Upper lobe of left lung (tissue), 6 donors: Measurements from ENCODE around the gene PVALB. TPM values are rescaled to one million over a fixed set of nuclear protein-coding genes. Genes with fewer than 3 reads are reported as not detected.

Experiments
- ATAC-seq, 2 donors: fragments of 200-7000 bp; cut with Tn5 transposase; one replicate each; pipeline ENCODE4 v1.9.1; 2022; ENCODE audit warnings: mild to moderate bottlenecking in 2 of 2, moderate library complexity in 2 of 2; ENCODE audit not compliant: low FRiP score in 2 of 2
- DNase-seq, 2 donors: peaks; one replicate each; pipeline ENCODE4 v3.0.0-alpha.2; 2019 to 2020
- H3K27ac ChIP-seq, 4 donors: fragments of 200-600 bp; sonication (generic); one replicate each; pipeline ENCODE4 v1.5.1; 2016 to 2019
- H3K27me3 ChIP-seq, 4 donors: fragments of 200-600 bp; sonication (generic); one replicate each; pipeline ENCODE4 v1.5.1; 2017 to 2019
- H3K36me3 ChIP-seq, 4 donors: fragments of 200-600 bp; sonication (generic); one replicate each; pipeline ENCODE4 v1.5.1; 2016 to 2019
- H3K4me1 ChIP-seq, 4 donors: fragments of 200-600 bp; sonication (generic); one replicate each; pipeline ENCODE4 v1.5.1; 2018 to 2019
- H3K4me3 ChIP-seq, 4 donors: fragments of 200-600 bp; sonication (generic); one replicate each; pipeline ENCODE4 v1.5.1; 2017 to 2019; ENCODE audit warnings: mild to moderate bottlenecking in 2 of 4, moderate library complexity in 1 of 4
- H3K9me3 ChIP-seq, 4 donors: fragments of 200-600 bp; sonication (generic); one replicate each; pipeline ENCODE4 v1.5.1; 2018 to 2019
- CTCF ChIP-seq, 6 experiments: fragments of 450-650 bp in 4 of 6; fragments of 200-600 bp in 2 of 6; sonication (generic) in 2 of 6; IDR thresholded peaks; one replicate each; pipeline ENCODE4 v1.5.1; 2016 to 2019; ENCODE audit warnings: antibody characterized with exemption in 6 of 6
- EP300 ChIP-seq, 4 donors: sonication (generic); formaldehyde crosslinking; IDR thresholded peaks; one replicate each; pipeline ENCODE4 v1.5.1; 2017; ENCODE audit warnings: antibody characterized with exemption in 4 of 4, control low read depth in 2 of 4
- POLR2A ChIP-seq, 4 donors: fragments of 450-650 bp; IDR thresholded peaks; one replicate each; pipeline ENCODE4 v1.5.1; 2016 to 2017; ENCODE audit warnings: antibody characterized with exemption in 4 of 4, mild to moderate bottlenecking in 2 of 4
- POLR2AphosphoS5 ChIP-seq, 2 donors: sonication (generic); formaldehyde crosslinking; IDR thresholded peaks; one replicate each; pipeline ENCODE4 v1.5.1; 2017; ENCODE audit warnings: antibody characterized with exemption in 2 of 2
- WGBS, 2 donors: methylation state at CpG; one replicate each; pipeline ENCODE4 v1.1.5; 2017 to 2018; 5-methylcytosine and 5-hydroxymethylcytosine counted together
- total RNA-seq, 6 donors: library from RNA; depleted of rRNA in 4 of 6; stranded (reverse); fragments of >200 nt in 4 of 6; gene quantifications; one replicate each; pipeline versions ENCODE4 v1.1.0 to v1.2.1, GENCODE V29; 2016 to 2021
- donor health status: DM: no; HTN: no; CAD: no; lungs with moderate emphysema.
- donor health status: DM: no; HTN: yes; CAD: no; lungs with severe emphysema.

Gene PVALB
- total RNA-seq, 6 donors from 2014 or later: 1.5 to 3.3 (median 1.8) TPM; not detected in 3

- DNase-seq (no peak), ATAC-seq (no peak)
- no peaks in the 10 kb centered on the region for H3K9me3 ChIP-seq
- 90 to 94% methylated on average over 6 of the region's 6 CpGs for WGBS, 2 donors
- no peaks in the 10 kb centered on the region for H3K27me3 ChIP-seq
- peaks cover 0 to 4% (median 0%) of the 10 kb centered on the region in 4 donors for H3K4me1 ChIP-seq
- no peak overlapping the region for H3K4me3 ChIP-seq
- no peak overlapping the region for H3K27ac ChIP-seq
- TF ChIP-seq POLR2AphosphoS5 (IDR thresholded peaks at IDR 0.05) (no peak), POLR2A (IDR thresholded peaks at IDR 0.05) (no peak), EP300 (IDR thresholded peaks at IDR 0.05) (no peak), CTCF (IDR thresholded peaks at IDR 0.05) (no peak)
- H3K36me3 ChIP-seq: no peaks in the 10 kb centered on the region
Observed at GRCh38 chr22:36809351-36809750, 7.5 kb downstream of the PVALB start.

GRCh38 chr22:36808721-36809344 lies 8.0 kb downstream of the PVALB start:
- DNase-seq (no peak), ATAC-seq (no peak)
- no peak for TF ChIP-seq EP300 (IDR thresholded peaks at IDR 0.05)
- TF ChIP-seq POLR2AphosphoS5 (IDR thresholded peaks at IDR 0.05): no peak
- TF ChIP-seq CTCF (IDR thresholded peaks at IDR 0.05): no peak
- Histone ChIP-seq H3K36me3 (no peaks in the 10 kb centered on the region), H3K4me3 (no peak overlapping the region), H3K27me3 (no peaks in the 10 kb centered on the region), H3K27ac (no peak overlapping the region), H3K4me1 (peaks cover 0 to 4% (median 0%) of the 10 kb centered on the region in 4 donors), H3K9me3 (no peaks in the 10 kb centered on the region)
- WGBS, 2 donors: 22 to 47% methylated on average over 1 of the region's 1 CpG

GRCh38 chr22:36807627-36808026 lies 9.2 kb downstream of the PVALB start:
- no peaks in the 10 kb centered on the region for H3K27me3 ChIP-seq
- H3K4me3 ChIP-seq: no peak overlapping the region
- peaks cover 0 to 4% (median 0%) of the 10 kb centered on the region in 4 donors for H3K4me1 ChIP-seq
- H3K27ac ChIP-seq: no peak overlapping the region
- no peaks in the 10 kb centered on the region for H3K36me3 ChIP-seq
- 67 to 74% methylated on average over 7 of the region's 7 CpGs for WGBS, 2 donors
- ATAC-seq (peak in 1 of 2 donors; percentile 28), DNase-seq (peak in 1 of 2 donors; percentile 47)
- no peaks in the 10 kb centered on the region for H3K9me3 ChIP-seq
- TF ChIP-seq POLR2A (IDR thresholded peaks at IDR 0.05) (no peak), CTCF (IDR thresholded peaks at IDR 0.05) (no peak), EP300 (IDR thresholded peaks at IDR 0.05) (no peak), POLR2AphosphoS5 (IDR thresholded peaks at IDR 0.05) (no peak)

GRCh38 chr22:36806835-36807234 lies 10.0 kb downstream of the PVALB start:
- no peaks in the 10 kb centered on the region for H3K36me3 ChIP-seq
- no peak overlapping the region for H3K27ac ChIP-seq
- no peaks in the 10 kb centered on the region for H3K9me3 ChIP-seq
- H3K4me3 ChIP-seq: no peak overlapping the region
- ATAC-seq (no peak), DNase-seq (no peak)
- no peak for TF ChIP-seq EP300 (IDR thresholded peaks at IDR 0.05)
- TF ChIP-seq POLR2AphosphoS5 (IDR thresholded peaks at IDR 0.05): no peak
- H3K27me3 ChIP-seq: no peaks in the 10 kb centered on the region
- peaks cover 0 to 4% (median 0%) of the 10 kb centered on the region in 4 donors for H3K4me1 ChIP-seq
- WGBS, 2 donors: 45 to 55% methylated on average over 6 of the region's 6 CpGs

- WGBS, 2 donors: 74 to 80% methylated on average over 1 of the region's 1 CpG
- Histone ChIP-seq H3K4me1 (peaks cover 0 to 4% (median 0%) of the 10 kb centered on the region in 4 donors), H3K9me3 (no peaks in the 10 kb centered on the region), H3K4me3 (no peak overlapping the region), H3K36me3 (no peaks in the 10 kb centered on the region), H3K27ac (no peak overlapping the region), H3K27me3 (no peaks in the 10 kb centered on the region)
- no peak for ATAC-seq
- TF ChIP-seq POLR2A (IDR thresholded peaks at IDR 0.05): no peak
- no peak for TF ChIP-seq POLR2AphosphoS5 (IDR thresholded peaks at IDR 0.05)
- no peak for TF ChIP-seq EP300 (IDR thresholded peaks at IDR 0.05)
- TF ChIP-seq CTCF (IDR thresholded peaks at IDR 0.05): no peak
- no peak for DNase-seq
Observed at GRCh38 chr22:36803358-36803757, 13.5 kb downstream of the PVALB start.
